ENCODE results near the gene SOCS7. TPM values are rescaled to one million over a fixed set of nuclear protein-coding genes. Genes with fewer than 3 reads are reported as not detected.

The SOCS7 gene
- total and polyA plus RNA-seq, 2 experiments from 2014 or later: 5.0 to 29.2 TPM

DNA sequence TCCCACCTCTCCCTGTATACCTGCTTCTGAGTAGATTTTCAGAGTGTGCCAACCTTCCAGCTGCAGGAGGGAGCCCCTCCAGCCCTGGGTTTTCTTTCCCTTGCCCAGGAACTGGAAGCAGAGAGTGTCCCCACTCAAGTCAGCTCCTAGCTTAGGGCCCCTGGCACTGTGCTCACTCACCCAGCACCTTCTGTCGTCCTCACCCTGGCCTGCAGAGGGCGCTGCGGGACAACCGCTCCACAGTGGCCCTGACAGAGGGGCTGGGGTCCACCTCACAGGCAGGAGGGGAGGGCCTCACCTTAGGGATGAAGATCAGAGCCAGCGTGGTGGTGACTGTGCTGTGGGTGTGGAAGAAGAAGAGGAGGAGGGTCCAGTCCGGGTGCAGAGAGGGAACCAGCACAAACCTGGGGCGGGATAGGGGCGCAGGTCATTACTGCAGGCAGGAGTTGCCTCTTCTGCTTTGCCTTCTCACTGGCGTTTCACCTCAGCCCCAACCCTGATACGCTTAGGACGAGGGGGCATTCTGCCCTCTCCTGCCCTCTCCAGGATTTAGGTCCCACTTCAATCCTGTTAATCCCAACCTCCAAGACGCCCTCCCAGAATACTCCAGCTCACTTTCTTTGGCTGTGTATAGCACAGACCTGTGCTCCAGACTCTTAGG is 17.9 kb upstream of the SOCS7 start:
- no peak overlapping the region for H3K4me3 ChIP-seq
- H3K4me2 ChIP-seq: no peak overlapping the region
- 0 out of 2 replicates have a peak overlapping the region, but pooled peaks have one; percentile 72 for H2AFZ ChIP-seq
- no peaks in the 10 kb centered on the region for H3K79me2 ChIP-seq (replicated peaks; ENCODE audit: insufficient read depth)
- peak; percentile 91 for DNase-seq (ENCODE audit: low spot score)
- no peaks in the 10 kb centered on the region for H3K4me1 ChIP-seq (ENCODE audit: insufficient read depth)
- H3K27ac Mint-ChIP-seq: 0 out of 2 replicates have a peak overlapping the region, but pooled peaks have one; percentile 25
- no peaks in the 10 kb centered on the region for H3K9me2 ChIP-seq (ENCODE audit: insufficient read depth)
- H3K27me3 ChIP-seq (ENCODE audit: insufficient read depth): no peaks in the 10 kb centered on the region
- H3K27ac ChIP-seq (ENCODE audit: low read depth): no peak overlapping the region; the same call in 1 of the 2 replicates
- TF ChIP-seq, protein P1, sequence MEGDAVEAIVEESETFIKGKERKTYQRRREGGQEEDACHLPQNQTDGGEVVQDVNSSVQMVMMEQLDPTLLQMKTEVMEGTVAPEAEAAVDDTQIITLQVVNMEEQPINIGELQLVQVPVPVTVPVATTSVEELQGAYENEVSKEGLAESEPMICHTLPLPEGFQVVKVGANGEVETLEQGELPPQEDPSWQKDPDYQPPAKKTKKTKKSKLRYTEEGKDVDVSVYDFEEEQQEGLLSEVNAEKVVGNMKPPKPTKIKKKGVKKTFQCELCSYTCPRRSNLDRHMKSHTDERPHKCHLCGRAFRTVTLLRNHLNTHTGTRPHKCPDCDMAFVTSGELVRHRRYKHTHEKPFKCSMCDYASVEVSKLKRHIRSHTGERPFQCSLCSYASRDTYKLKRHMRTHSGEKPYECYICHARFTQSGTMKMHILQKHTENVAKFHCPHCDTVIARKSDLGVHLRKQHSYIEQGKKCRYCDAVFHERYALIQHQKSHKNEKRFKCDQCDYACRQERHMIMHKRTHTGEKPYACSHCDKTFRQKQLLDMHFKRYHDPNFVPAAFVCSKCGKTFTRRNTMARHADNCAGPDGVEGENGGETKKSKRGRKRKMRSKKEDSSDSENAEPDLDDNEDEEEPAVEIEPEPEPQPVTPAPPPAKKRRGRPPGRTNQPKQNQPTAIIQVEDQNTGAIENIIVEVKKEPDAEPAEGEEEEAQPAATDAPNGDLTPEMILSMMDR (conservative IDR thresholded peaks at IDR 0.05; ENCODE audit: low read depth in 2 of 2): peak; percentile 99
- TF ChIP-seq EZH2phosphoT487 (IDR thresholded peaks at IDR 0.05; ENCODE audit: unreplicated experiment) (no peak), REST (IDR thresholded peaks at IDR 0.05; ENCODE audit: unreplicated experiment) (no peak), ZNF114 (CRISPR knock-in tag; IDR thresholded peaks at IDR 0.05) (no peak), EZH2 (IDR thresholded peaks at IDR 0.05; ENCODE audit: low read depth, unreplicated experiment) (no peak), NANOG (IDR thresholded peaks at IDR 0.05; ENCODE audit: borderline replicate concordance) (no peak), CREB1 (CRISPR knock-in tag; IDR thresholded peaks at IDR 0.05; ENCODE audit: low read depth) (peak; percentile 9; the same call in 1 of the 2 replicates)
- TF ChIP-seq, protein P2, sequence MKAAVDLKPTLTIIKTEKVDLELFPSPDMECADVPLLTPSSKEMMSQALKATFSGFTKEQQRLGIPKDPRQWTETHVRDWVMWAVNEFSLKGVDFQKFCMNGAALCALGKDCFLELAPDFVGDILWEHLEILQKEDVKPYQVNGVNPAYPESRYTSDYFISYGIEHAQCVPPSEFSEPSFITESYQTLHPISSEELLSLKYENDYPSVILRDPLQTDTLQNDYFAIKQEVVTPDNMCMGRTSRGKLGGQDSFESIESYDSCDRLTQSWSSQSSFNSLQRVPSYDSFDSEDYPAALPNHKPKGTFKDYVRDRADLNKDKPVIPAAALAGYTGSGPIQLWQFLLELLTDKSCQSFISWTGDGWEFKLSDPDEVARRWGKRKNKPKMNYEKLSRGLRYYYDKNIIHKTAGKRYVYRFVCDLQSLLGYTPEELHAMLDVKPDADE (IDR thresholded peaks at IDR 0.05): no peak
- no peaks in the 10 kb centered on the region; the same call in 2 of the 3 replicates for H3K36me3 Mint-ChIP-seq (ENCODE audit: low read depth)
- peaks cover 12% of the 10 kb centered on the region for H3K27me3 Mint-ChIP-seq (ENCODE audit: insufficient read depth, low read depth, poor library complexity)
- ATAC-seq: peak; percentile 93
- H3K36me3 ChIP-seq (ENCODE audit: insufficient read depth): no peaks in the 10 kb centered on the region
- no peaks in the 10 kb centered on the region for H3F3A ChIP-seq (replicated peaks; ENCODE audit: low read depth)
- H4K20me1 ChIP-seq (replicated peaks; ENCODE audit: insufficient read depth): no peaks in the 10 kb centered on the region
- H3K9me3 Mint-ChIP-seq: no peaks in the 10 kb centered on the region
- peaks cover 34% of the 10 kb centered on the region for H3K4me1 Mint-ChIP-seq
- H3K4me3 Mint-ChIP-seq: no peak overlapping the region
